Duodenal mucosa (tissue), 2 donors: ENCODE measurements around the gene ITGA11.

Source experiments
- H3K27ac ChIP-seq: one replicate; pipeline ENCODE4 v1.7.0; 2013; ENCODE audit warnings: low read depth, low read length
- H3K27me3 ChIP-seq, 2 donors: one replicate each; pipeline ENCODE4 v1.7.0; 2013; ENCODE audit warnings: low read length in 2 of 2, control low read depth in 1 of 2; ENCODE audit not compliant: insufficient read depth in 2 of 2, control insufficient read depth in 1 of 2
- H3K36me3 ChIP-seq, 2 donors: one replicate each; pipeline ENCODE4 v1.7.0; 2013; ENCODE audit warnings: low read length in 2 of 2, control low read depth in 1 of 2; ENCODE audit not compliant: insufficient read depth in 2 of 2, control insufficient read depth in 1 of 2
- H3K4me1 ChIP-seq, 2 donors: one replicate each; pipeline ENCODE4 v1.7.0; 2013; ENCODE audit warnings: low read length in 2 of 2, control low read depth in 1 of 2; ENCODE audit not compliant: insufficient read depth in 2 of 2, control insufficient read depth in 1 of 2
- H3K4me3 ChIP-seq, 2 donors: one replicate each; pipeline ENCODE4 v1.7.0; 2013; ENCODE audit warnings: low read length in 2 of 2, low read depth in 1 of 2
- H3K9ac ChIP-seq, 2 donors: one replicate each; pipeline ENCODE4 v1.7.0; 2013; ENCODE audit warnings: low read length in 2 of 2, low read depth in 1 of 2
- H3K9me3 ChIP-seq, 2 donors: one replicate each; pipeline ENCODE4 v1.7.0; 2013; ENCODE audit warnings: low read length in 2 of 2, control low read depth in 1 of 2; ENCODE audit not compliant: control insufficient read depth in 1 of 2

The ITGA11 gene

DNA sequence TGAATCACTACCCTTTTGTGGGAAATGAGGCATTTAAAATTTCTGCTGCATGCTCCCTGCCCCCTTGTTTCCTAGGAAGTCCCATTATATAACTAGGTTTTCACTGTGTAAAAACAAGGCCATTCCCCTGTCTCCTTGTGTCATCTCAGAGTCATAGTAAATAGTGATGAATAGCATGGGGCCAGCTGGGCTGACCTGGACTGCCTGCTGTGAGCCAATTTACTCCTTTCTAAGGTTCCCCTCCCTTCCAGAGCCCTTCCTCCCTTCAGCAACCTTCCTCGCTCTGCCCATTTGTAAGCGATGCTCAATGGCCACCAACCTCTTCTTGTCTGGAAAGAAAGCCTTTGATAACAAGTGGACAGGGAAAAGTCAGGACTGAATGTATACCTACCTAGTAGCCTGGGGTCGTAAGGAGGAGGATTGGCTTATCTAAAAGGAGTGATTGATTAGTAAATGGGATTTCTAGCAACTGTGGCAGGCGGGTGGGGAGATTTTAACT, 11.7 kb downstream of the ITGA11 start:
- no peaks in the 10 kb centered on the region for H3K27me3 ChIP-seq
- H3K4me1 ChIP-seq = peaks cover 10 to 19% of the 10 kb centered on the region in 2 donors
- no peaks in the 10 kb centered on the region for H3K9me3 ChIP-seq
- no peaks in the 10 kb centered on the region for H3K36me3 ChIP-seq
- no peak overlapping the region for H3K9ac ChIP-seq
- H3K4me3 ChIP-seq = no peak overlapping the region
- no peak overlapping the region for H3K27ac ChIP-seq

DNA sequence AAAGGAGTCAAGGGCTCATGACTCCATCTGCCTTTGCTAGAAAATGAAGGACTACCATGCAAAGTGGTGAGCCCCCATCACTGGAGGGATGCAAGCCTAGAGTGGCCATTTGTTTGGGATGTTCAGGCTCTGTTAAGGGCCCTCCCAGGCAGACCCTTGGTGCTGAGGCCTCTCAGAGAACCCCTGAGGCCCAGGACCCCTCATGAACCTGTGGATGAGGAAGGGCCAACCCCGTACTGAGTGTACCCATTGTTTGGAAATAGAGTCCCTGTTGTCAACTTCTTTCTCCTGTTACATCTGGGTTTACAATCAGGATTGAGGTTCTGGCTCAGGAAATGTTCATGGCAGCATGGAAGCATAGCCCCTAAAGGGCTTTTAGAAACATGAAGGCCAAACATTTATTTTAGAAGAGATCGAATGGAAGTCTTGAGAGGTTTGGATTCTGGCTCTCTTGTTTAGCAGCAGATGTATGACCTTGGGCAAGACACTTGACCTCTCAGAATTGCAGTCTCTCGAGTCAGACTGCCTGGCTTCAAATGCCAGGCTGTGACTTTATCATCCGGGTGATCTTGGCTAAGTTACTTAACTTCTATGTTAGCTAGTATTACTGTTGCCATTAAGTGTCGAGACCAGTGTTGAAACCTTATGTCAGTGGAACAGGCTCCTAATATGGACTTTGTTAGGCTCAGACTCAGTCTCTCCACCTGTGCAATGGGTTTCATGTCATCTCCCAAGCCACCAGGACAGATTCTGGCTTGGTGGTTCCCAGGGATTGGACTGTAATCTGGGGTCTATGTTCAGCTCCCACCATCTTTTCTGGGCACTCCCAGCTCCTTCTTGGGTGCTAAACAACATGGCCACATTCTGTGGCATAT, 12.4 kb downstream of the ITGA11 start:
- no peak overlapping the region for H3K9ac ChIP-seq
- H3K27me3 ChIP-seq = no peaks in the 10 kb centered on the region
- no peaks in the 10 kb centered on the region for H3K9me3 ChIP-seq
- no peak overlapping the region for H3K27ac ChIP-seq
- no peaks in the 10 kb centered on the region for H3K36me3 ChIP-seq
- no peak overlapping the region for H3K4me3 ChIP-seq
- peaks cover 10 to 19% of the 10 kb centered on the region in 2 donors for H3K4me1 ChIP-seq

DNA sequence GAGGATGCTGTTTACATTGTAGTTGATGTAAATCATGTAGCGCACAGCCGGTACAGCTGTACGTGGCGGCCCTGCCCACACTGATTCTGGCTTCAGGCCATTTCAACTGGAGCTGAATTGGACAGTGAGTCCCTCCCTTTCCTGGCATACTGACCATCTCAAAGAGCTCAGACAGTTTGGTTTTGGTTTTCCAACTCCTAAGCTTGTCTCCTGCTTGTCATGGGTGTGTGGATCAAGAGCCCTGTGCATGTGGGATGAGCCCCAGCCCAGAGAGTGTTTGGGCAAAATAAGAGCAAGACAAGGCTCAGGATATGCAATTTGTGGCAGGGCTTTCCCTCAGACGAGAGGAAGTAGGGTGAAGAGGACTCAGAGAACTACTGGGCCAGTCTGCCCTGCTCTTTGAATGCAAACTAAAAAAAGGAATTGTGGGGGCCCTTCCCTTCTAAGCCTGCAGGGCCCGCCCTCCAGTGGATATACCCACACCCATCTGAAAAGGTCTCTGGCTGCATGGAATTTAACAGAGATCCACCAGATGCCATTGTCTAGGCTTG, 13.3 kb downstream of the ITGA11 start:
- H3K27me3 ChIP-seq = no peaks in the 10 kb centered on the region
- no peak overlapping the region for H3K4me3 ChIP-seq
- no peaks in the 10 kb centered on the region for H3K36me3 ChIP-seq
- no peaks in the 10 kb centered on the region for H3K9me3 ChIP-seq
- no peak overlapping the region for H3K9ac ChIP-seq
- H3K27ac ChIP-seq = no peak overlapping the region
- H3K4me1 ChIP-seq = peaks cover 10 to 19% of the 10 kb centered on the region in 2 donors

DNA sequence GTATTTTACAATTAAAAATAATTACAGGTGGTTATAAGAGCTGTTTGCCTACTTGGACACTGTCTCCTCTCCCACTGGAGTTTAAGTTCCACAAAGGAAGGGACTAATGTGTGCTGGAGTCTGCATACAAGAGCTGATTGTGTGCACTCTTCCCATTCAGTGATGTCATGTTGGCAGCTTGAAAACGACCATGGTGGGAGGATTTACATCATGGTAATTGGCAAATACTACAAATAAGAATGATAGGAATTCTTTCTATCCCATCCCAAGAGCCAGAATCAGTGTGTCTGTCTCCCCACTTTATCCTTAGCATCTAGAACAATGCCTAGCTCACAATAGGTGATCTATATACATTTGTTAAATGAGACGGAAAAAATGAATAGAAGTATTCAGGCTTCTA, 14.1 kb downstream of the ITGA11 start:
- H3K4me3 ChIP-seq = no peak overlapping the region
- peaks cover 10 to 19% of the 10 kb centered on the region in 2 donors for H3K4me1 ChIP-seq

DNA sequence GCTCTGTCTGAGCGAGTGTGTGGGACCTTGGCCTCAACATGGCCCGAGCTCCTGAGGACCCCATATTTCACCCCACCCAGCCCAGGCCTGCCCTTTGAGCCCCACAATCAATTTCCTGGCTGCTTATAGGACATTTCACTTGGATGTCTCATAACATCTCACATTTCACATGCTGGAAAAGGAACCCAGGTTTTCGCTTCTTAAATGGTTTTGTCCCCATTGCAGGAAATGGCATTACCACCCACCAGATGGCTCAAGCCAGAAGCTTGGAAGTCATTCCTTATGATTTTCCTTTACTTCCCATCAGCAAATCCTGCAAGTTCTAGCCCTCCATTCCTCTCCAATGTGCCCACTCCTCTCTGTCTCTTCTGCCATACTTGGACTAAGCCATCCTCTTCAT, 14.9 kb downstream of the ITGA11 start:
- no peaks in the 10 kb centered on the region for H3K27me3 ChIP-seq
- no peak overlapping the region for H3K9ac ChIP-seq
- no peaks in the 10 kb centered on the region for H3K9me3 ChIP-seq
- no peak overlapping the region for H3K4me3 ChIP-seq
- H3K36me3 ChIP-seq = no peaks in the 10 kb centered on the region
- peaks cover 10 to 18% of the 10 kb centered on the region in 2 donors for H3K4me1 ChIP-seq
- H3K27ac ChIP-seq = no peak overlapping the region

More for the DNA sequence above, 14.1 kb downstream of the ITGA11 start:
- H3K36me3 ChIP-seq = no peaks in the 10 kb centered on the region
- H3K9ac ChIP-seq = no peak overlapping the region
- no peaks in the 10 kb centered on the region for H3K9me3 ChIP-seq
- no peaks in the 10 kb centered on the region for H3K27me3 ChIP-seq
- no peak overlapping the region for H3K27ac ChIP-seq

DNA sequence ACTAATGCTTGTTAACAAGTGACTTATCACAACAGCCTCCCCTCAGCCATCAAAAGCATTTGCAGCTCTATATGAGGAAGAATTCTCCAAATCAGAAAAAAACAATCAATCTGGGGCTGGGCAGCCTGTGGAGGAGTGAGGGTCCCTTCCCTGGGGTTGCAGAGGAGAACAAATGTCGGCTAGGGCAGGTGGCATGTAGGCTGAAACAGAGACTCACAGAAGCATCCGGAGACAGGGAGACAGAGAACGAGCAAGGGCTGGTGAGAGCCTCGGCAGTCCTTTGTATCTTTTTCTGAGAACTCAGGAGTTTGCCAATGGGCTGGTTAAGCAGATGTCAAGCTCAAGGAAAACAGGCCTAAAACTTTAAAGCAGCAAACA, 15.8 kb downstream of the ITGA11 start:
- H3K27me3 ChIP-seq = no peaks in the 10 kb centered on the region
- H3K4me3 ChIP-seq = no peak overlapping the region
- no peak overlapping the region for H3K9ac ChIP-seq
- no peaks in the 10 kb centered on the region for H3K36me3 ChIP-seq
- H3K4me1 ChIP-seq = peaks cover 10 to 11% of the 10 kb centered on the region in 2 donors
- no peaks in the 10 kb centered on the region for H3K9me3 ChIP-seq
- H3K27ac ChIP-seq = no peak overlapping the region

DNA sequence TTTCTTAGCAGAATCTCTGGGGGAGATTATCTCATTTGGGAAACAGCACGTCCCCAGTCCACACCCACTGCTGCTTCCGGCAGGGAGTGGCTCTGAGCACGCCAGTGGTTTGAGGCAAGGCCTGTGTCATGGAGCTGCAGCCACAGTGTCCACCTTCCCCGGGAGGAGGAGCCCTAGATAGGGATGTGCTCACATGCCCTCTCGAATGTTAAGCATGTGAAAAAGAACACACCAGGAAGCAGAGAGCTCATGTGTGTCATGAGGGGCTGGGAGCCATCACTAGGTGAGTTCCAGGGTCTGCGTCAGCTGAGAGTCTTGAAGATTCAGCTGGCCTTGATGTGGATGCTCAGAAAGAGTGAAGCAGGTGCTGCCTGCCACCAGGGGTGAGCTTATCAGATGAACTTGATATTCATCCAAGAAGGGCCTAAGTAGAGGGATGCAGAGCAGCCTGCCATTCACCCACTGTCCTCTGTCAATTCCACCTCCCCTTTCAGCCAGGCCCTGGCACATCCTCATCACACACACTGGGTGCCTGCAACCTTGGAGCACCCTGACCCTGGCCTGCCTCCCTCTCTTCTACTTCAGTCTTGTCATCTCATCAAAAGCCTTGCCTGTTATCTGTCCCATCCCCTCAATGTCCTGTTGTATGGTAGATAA, 16.3 kb downstream of the ITGA11 start:
- Histone ChIP-seq H3K27me3 (no peaks in the 10 kb centered on the region), H3K4me3 (no peak overlapping the region), H3K4me1 (peaks cover 9 to 10% of the 10 kb centered on the region in 2 donors), H3K36me3 (no peaks in the 10 kb centered on the region), H3K9ac (no peak overlapping the region), H3K27ac (no peak overlapping the region), H3K9me3 (no peaks in the 10 kb centered on the region)

DNA sequence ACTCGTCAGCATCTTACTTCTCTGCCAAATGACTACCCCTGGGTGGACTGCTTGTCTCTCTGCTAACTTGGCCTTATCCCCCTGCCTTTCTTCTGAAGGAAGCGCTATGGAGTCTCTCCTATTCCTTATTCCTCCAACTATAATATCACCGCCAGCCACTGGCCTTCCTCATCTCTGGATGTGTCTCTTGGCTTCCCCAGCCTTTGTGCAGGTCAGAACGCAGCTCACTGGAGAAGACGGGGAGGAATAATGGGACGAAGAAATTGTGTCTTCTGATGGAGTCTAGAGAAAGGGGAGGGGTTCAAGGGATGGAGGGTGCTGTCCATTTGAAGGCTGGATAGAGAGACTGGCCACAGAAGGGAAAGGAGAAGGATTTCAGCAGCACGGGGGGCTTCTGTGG, 16.9 kb downstream of the ITGA11 start:
- Histone ChIP-seq H3K36me3 (no peaks in the 10 kb centered on the region), H3K27ac (no peak overlapping the region), H3K4me1 (peaks cover 3 to 5% of the 10 kb centered on the region in 2 donors), H3K9ac (no peak overlapping the region), H3K9me3 (no peaks in the 10 kb centered on the region), H3K27me3 (no peaks in the 10 kb centered on the region), H3K4me3 (no peak overlapping the region)

DNA sequence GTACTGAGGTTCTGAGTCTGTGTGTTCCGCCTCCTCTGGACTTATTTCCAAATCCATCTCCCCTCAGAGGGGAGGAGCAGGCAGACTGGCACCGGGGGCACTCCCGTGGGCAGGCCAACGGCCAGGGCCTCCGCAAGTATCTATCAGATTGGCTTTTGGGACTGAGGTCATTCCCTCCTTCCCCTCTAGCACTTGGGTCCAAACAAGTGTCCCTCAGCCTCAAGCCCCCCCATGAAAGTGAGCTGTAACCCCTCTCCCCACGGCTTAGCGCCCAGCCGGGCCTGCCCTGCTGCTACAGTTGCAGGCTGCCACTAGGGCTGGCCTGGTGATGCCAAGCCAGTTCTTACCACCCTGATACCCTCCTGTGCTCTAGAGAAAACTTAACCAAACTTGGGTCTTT, 17.4 kb downstream of the ITGA11 start:
- Histone ChIP-seq H3K36me3 (no peaks in the 10 kb centered on the region), H3K27me3 (no peaks in the 10 kb centered on the region), H3K9me3 (no peaks in the 10 kb centered on the region), H3K4me1 (peaks cover 0 to 5% of the 10 kb centered on the region in 2 donors), H3K27ac (no peak overlapping the region), H3K9ac (no peak overlapping the region), H3K4me3 (no peak overlapping the region)

DNA sequence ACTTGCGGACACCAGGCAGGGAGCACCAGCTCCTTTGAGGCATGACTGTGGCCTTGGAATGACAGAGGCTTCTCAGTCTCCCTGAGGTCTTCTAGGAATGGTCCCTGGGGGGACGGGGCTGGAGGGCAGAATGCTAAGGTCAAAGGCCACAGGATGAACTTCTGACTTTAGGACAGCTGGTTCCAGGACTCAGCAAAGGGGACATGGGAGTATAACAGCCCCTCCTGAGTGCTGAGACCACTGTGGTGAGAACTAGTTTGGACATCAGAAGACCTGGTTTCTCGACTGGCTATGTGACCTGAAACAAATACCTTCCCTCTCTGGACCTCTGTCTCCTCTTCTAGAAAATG, 17.8 kb downstream of the ITGA11 start:
- Histone ChIP-seq H3K9me3 (no peaks in the 10 kb centered on the region), H3K36me3 (no peaks in the 10 kb centered on the region), H3K9ac (no peak overlapping the region), H3K27me3 (no peaks in the 10 kb centered on the region), H3K4me1 (peaks cover 0 to 5% of the 10 kb centered on the region in 2 donors), H3K4me3 (no peak overlapping the region), H3K27ac (no peak overlapping the region)
